ENCODE results near the gene CHRDL1.

GRCh38 chrX:110734271-110734670, 61.3 kb downstream of the CHRDL1 start:
- TF ChIP-seq SPI1 (IDR thresholded peaks at IDR 0.05; ENCODE audit: low read depth, low read length) (no peak), POLR2A (IDR thresholded peaks at IDR 0.05; ENCODE audit: low read depth, low read length) (no peak)
